Lung (tissue), 12 donors: ENCODE data around the gene CHRNG. TPM values are rescaled to one million over a fixed set of nuclear protein-coding genes. Genes with fewer than 3 reads are reported as not detected.
"Not testable (repeated sequence)": the region's sequence is repeated elsewhere in the genome, so short reads cannot be mapped to it uniquely, and the experiment has no call there.

ENCODE experiments used
- ATAC-seq: fragments of 200-7000 bp; cut with Tn5 transposase; one replicate; pipeline ENCODE4 v1.9.1; 2020; ENCODE audit warnings: moderate number of reproducible peaks; ENCODE audit not compliant: insufficient read depth, low FRiP score
- DNase-seq, 3 donors: peaks; one replicate each; pipeline ENCODE4 v3.0.0-alpha.2; 2013 to 2017
- H3K27ac ChIP-seq, 2 donors: one replicate each; pipeline ENCODE4 v1.5.1; 2013; ENCODE audit warnings: mild to moderate bottlenecking in 2 of 2, moderate library complexity in 2 of 2, control low read depth in 1 of 2, inconsistent platforms in 1 of 2, low read depth in 1 of 2, low read length in 1 of 2
- H3K27me3 ChIP-seq, 3 donors: one replicate each; pipeline ENCODE4 v1.5.1; 2013; ENCODE audit warnings: low read length in 2 of 3; ENCODE audit not compliant: control insufficient read depth in 3 of 3, insufficient read depth in 3 of 3
- H3K36me3 ChIP-seq, 4 donors: one replicate each; pipeline ENCODE4 v1.5.1; 2013; ENCODE audit warnings: low read length in 4 of 4, mild to moderate bottlenecking in 1 of 4, moderate library complexity in 1 of 4; ENCODE audit not compliant: control insufficient read depth in 4 of 4, insufficient read depth in 4 of 4
- H3K4me1 ChIP-seq, 5 donors: one replicate each; pipeline ENCODE4 v1.5.1; 2013; ENCODE audit warnings: low read length in 5 of 5, mild to moderate bottlenecking in 2 of 5, moderate library complexity in 1 of 5; ENCODE audit not compliant: control insufficient read depth in 5 of 5, insufficient read depth in 5 of 5
- H3K4me3 ChIP-seq: one replicate; pipeline ENCODE4 v1.5.1; 2013; ENCODE audit warnings: mild to moderate bottlenecking, control low read depth, moderate library complexity
- H3K9ac ChIP-seq, 2 donors: one replicate each; pipeline ENCODE4 v1.5.1; 2013; ENCODE audit warnings: low read length in 2 of 2, control low read depth in 1 of 2; ENCODE audit not compliant: insufficient read depth in 1 of 2
- H3K9me3 ChIP-seq, 4 donors: one replicate each; pipeline ENCODE4 v1.5.1; 2013; ENCODE audit warnings: low read length in 3 of 4, mild to moderate bottlenecking in 1 of 4, moderate library complexity in 1 of 4; ENCODE audit not compliant: control insufficient read depth in 4 of 4, insufficient read depth in 3 of 4
- CTCF ChIP-seq: IDR thresholded peaks from 2 replicates; pipeline ENCODE4 v1.5.1; 2012; ENCODE audit warnings: mild to moderate bottlenecking; ENCODE audit errors: control extremely low read depth, extremely low read depth
- WGBS, 2 donors: extraction: QIAGEN DNeasy Blood & Tissue Kit; methylation state at CpG; one replicate each; pipeline ENCODE4 v1.1.7; 2013; 5-methylcytosine and 5-hydroxymethylcytosine counted together
- polyA plus RNA-seq, 2 donors: library from polyadenylated mRNA; stranded (reverse); fragments of 200-250 nt; gene quantifications; one replicate each; pipeline ENCODE4 v1.2.1, GENCODE V29; 2013
- total RNA-seq, 2 donors: library from RNA; depleted of rRNA in 1 of 2; stranded (reverse); fragments of >200 nt in 1 of 2; gene quantifications; one replicate each; pipeline ENCODE4 v1.2.1, GENCODE V29; 2014 to 2021
- donor health status: control.
- donor health status: control.
- donor health status: Bipolar disorder and iron deficiency.
- donor health status: healthy.
- donor health status: DM: yes; HTN: yes; CAD: no.

The CHRNG gene
- total and polyA plus RNA-seq, 4 donors: not detected

DNA sequence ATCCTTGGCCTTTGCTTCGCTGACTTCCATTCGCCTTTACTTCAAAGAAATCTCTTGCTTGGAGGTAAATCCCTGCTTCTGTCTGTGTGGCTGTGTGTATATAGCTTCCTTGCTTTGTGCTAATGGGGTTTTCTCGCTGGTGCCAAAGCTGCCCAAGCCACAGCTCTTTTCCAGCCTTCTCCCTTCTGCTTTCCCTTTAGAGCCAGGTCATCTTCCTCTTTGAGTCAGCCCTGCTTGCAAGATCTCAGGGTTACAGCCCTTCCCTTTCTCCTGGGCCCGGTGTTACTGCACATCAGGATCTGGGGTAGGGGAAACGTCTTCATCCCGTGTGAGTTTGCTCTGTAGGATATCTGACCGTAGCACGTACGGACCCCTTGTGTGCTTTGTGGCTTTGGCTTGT lies 30.0 kb downstream of the CHRNG start:
- no peak for ATAC-seq
- no peak overlapping the region for H3K4me3 ChIP-seq

DNA sequence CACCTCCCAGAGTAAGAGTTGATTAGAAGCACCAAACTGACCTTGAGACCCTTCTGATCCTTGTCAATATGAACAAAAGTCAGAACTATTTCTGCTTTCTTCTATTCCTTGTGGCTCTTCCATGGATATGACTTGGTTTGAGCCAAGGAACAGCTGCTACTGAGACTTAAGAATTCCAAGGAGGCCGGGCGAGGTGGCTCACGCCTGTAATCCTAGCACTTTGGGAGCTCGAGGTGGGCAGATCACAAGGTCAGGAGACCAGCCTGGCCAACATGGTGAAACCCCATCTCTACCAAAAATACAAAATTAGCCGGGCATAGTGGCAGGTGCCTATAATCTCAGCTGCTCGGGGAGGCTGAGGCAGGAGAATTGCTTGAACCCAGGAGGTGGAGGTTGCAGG lies 31.0 kb downstream of the CHRNG start:
- H3K4me1 ChIP-seq: peaks cover 0 to 12% (median 2%) of the 10 kb centered on the region in 5 donors
- not testable (repeated sequence) for H3K9me3 ChIP-seq, H3K4me3 ChIP-seq, H3K27me3 ChIP-seq, ATAC-seq, H3K9ac ChIP-seq, H3K27ac ChIP-seq, DNase-seq
- H3K36me3 ChIP-seq: peaks cover 32 to 49% (median 47%) of the 10 kb centered on the region in 4 donors
- WGBS, 2 donors: 96 to 98% methylated on average over 6 of the region's 6 CpGs

More for the DNA sequence above, 30.0 kb downstream of the CHRNG start:
- 93 to 96% methylated on average over 9 of the region's 9 CpGs for WGBS, 2 donors
- peaks cover 39 to 54% (median 50%) of the 10 kb centered on the region in 4 donors for H3K36me3 ChIP-seq
- TF ChIP-seq CTCF: no peak
- H3K9ac ChIP-seq: no peak overlapping the region
- H3K9me3 ChIP-seq: no peaks in the 10 kb centered on the region
- no peak overlapping the region for H3K27ac ChIP-seq
- peaks cover 0 to 12% (median 2%) of the 10 kb centered on the region in 5 donors for H3K4me1 ChIP-seq
- H3K27me3 ChIP-seq: no peaks in the 10 kb centered on the region
- DNase-seq: no peak

DNA sequence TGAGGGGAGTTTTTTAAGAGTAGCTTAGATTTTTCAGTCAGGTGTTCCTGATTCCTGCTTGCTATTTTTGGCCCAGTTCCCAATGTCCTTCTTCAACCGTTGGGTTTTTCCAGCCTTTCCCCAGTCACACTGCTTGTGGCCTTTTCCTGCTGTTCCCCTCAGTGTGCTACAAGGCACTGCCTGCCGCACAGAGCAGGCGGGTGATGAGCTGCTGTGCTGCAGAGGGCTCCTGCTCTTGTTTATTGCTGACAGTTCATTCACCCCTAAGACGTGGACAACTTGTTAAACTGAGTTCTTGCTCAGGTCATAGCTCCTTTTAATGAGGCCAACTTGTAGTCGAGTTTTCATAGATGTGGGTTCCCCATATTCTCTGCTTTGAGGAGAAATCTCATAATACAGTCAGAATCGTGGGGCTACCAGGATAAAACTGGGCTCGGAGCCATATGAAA lies 31.6 kb downstream of the CHRNG start:
- peaks cover 32 to 48% (median 45%) of the 10 kb centered on the region in 4 donors for H3K36me3 ChIP-seq
- H3K4me3 ChIP-seq: no peak overlapping the region
- H3K27me3 ChIP-seq: no peaks in the 10 kb centered on the region
- H3K4me1 ChIP-seq: peaks cover 0 to 12% (median 2%) of the 10 kb centered on the region in 5 donors
- DNase-seq: peak in 1 of 3 donors; percentile 14
- no peaks in the 10 kb centered on the region for H3K9me3 ChIP-seq
- no peak for ATAC-seq
- WGBS, 2 donors: 73 to 85% methylated on average over 7 of the region's 7 CpGs
- no peak overlapping the region for H3K27ac ChIP-seq
- no peak for TF ChIP-seq CTCF
- no peak overlapping the region for H3K9ac ChIP-seq

GRCh38 chr2:232573042-232573441 lies 33.5 kb downstream of the CHRNG start:
- ATAC-seq (no peak), DNase-seq (no peak)
- Histone ChIP-seq H3K4me3 (no peak overlapping the region), H3K9me3 (no peaks in the 10 kb centered on the region), H3K9ac (no peak overlapping the region), H3K27me3 (no peaks in the 10 kb centered on the region), H3K36me3 (peaks cover 23 to 38% (median 32%) of the 10 kb centered on the region in 4 donors), H3K27ac (no peak overlapping the region), H3K4me1 (peaks cover 0 to 18% (median 0%) of the 10 kb centered on the region in 5 donors)
- TF ChIP-seq CTCF: no peak
